ENCODE data around the gene A3GALT2.

GRCh38 chr1:33265780-33266605, 54.9 kb downstream of the A3GALT2 start:
- no peak for TF ChIP-seq POLR2AphosphoS5 (IDR thresholded peaks at IDR 0.05)
- no peak for TF ChIP-seq POLR2A (IDR thresholded peaks at IDR 0.05)

All from stomach (tissue), 4 donors.